ENCODE results near the gene PRKG1.

The PRKG1 gene

GRCh38 chr10:51532044-51532443 lies 457.8 kb downstream of the PRKG1 start:
- H3K27ac ChIP-seq (replicated peaks) = no peak overlapping the region
- no peak for DNase-seq (ENCODE audit: low read depth in 1 of 2, low spot score in 1 of 2)
- H3K4me3 ChIP-seq (replicated peaks; ENCODE audit: insufficient read depth, low read length) = no peak overlapping the region
- H3K27me3 ChIP-seq (ENCODE audit: insufficient read depth, poor library complexity, severe bottlenecking) = no peaks in the 10 kb centered on the region
- no peak for TF ChIP-seq GABPA (IDR thresholded peaks at IDR 0.05; ENCODE audit: low read depth)
- TF ChIP-seq, protein P1, sequence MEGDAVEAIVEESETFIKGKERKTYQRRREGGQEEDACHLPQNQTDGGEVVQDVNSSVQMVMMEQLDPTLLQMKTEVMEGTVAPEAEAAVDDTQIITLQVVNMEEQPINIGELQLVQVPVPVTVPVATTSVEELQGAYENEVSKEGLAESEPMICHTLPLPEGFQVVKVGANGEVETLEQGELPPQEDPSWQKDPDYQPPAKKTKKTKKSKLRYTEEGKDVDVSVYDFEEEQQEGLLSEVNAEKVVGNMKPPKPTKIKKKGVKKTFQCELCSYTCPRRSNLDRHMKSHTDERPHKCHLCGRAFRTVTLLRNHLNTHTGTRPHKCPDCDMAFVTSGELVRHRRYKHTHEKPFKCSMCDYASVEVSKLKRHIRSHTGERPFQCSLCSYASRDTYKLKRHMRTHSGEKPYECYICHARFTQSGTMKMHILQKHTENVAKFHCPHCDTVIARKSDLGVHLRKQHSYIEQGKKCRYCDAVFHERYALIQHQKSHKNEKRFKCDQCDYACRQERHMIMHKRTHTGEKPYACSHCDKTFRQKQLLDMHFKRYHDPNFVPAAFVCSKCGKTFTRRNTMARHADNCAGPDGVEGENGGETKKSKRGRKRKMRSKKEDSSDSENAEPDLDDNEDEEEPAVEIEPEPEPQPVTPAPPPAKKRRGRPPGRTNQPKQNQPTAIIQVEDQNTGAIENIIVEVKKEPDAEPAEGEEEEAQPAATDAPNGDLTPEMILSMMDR (IDR thresholded peaks at IDR 0.05; ENCODE audit: insufficient read depth, low read length) = no peak
- no peak for TF ChIP-seq SPI1 (IDR thresholded peaks at IDR 0.05; ENCODE audit: borderline replicate concordance, low read depth)
- TF ChIP-seq POLR2AphosphoS5 (IDR thresholded peaks at IDR 0.05; ENCODE audit: low read depth) = no peak
- TF ChIP-seq, protein P2, sequence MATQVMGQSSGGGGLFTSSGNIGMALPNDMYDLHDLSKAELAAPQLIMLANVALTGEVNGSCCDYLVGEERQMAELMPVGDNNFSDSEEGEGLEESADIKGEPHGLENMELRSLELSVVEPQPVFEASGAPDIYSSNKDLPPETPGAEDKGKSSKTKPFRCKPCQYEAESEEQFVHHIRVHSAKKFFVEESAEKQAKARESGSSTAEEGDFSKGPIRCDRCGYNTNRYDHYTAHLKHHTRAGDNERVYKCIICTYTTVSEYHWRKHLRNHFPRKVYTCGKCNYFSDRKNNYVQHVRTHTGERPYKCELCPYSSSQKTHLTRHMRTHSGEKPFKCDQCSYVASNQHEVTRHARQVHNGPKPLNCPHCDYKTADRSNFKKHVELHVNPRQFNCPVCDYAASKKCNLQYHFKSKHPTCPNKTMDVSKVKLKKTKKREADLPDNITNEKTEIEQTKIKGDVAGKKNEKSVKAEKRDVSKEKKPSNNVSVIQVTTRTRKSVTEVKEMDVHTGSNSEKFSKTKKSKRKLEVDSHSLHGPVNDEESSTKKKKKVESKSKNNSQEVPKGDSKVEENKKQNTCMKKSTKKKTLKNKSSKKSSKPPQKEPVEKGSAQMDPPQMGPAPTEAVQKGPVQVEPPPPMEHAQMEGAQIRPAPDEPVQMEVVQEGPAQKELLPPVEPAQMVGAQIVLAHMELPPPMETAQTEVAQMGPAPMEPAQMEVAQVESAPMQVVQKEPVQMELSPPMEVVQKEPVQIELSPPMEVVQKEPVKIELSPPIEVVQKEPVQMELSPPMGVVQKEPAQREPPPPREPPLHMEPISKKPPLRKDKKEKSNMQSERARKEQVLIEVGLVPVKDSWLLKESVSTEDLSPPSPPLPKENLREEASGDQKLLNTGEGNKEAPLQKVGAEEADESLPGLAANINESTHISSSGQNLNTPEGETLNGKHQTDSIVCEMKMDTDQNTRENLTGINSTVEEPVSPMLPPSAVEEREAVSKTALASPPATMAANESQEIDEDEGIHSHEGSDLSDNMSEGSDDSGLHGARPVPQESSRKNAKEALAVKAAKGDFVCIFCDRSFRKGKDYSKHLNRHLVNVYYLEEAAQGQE (IDR thresholded peaks at IDR 0.05; ENCODE audit: insufficient replicate concordance, low read depth) = no peak

- TF ChIP-seq SPI1 (IDR thresholded peaks at IDR 0.05; ENCODE audit: borderline replicate concordance, low read depth) (no peak), GABPA (IDR thresholded peaks at IDR 0.05; ENCODE audit: low read depth) (no peak), POLR2AphosphoS5 (IDR thresholded peaks at IDR 0.05; ENCODE audit: low read depth) (no peak)
- TF ChIP-seq, protein P1 (IDR thresholded peaks at IDR 0.05; ENCODE audit: insufficient read depth, low read length) = no peak
- TF ChIP-seq, protein P2 (IDR thresholded peaks at IDR 0.05; ENCODE audit: insufficient replicate concordance, low read depth) = no peak
- no peak for DNase-seq (ENCODE audit: low read depth in 1 of 2, low spot score in 1 of 2)
- H3K27ac ChIP-seq (replicated peaks) = no peak overlapping the region
- H3K4me3 ChIP-seq (replicated peaks; ENCODE audit: insufficient read depth, low read length) = no peak overlapping the region
- H3K27me3 ChIP-seq (ENCODE audit: insufficient read depth, poor library complexity, severe bottlenecking) = no peaks in the 10 kb centered on the region
Observed at GRCh38 chr10:51542853-51543252, 468.6 kb downstream of the PRKG1 start.

DNA sequence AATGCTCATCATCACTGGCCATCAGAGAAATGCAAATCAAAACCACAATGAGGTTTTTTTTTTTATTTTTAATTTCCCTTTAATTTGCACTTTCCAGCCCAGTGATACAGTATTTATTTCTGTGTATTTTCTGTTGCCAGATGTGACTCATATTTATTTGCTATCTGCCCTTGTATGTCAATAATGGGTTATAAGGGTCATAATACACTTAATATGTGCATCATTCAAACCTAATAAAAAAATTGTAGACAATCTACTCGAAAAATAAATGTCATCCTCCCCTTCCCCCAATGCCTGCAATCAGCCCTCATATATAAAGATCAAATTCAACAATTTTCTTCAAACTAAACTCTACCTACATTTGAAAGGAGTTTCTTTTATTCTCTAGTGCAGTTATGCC lies 470.6 kb downstream of the PRKG1 start:
- no peak overlapping the region for H3K27ac ChIP-seq (replicated peaks)
- H3K4me3 ChIP-seq (replicated peaks; ENCODE audit: insufficient read depth, low read length) = no peak overlapping the region
- TF ChIP-seq GABPA (IDR thresholded peaks at IDR 0.05; ENCODE audit: low read depth) = no peak
- no peaks in the 10 kb centered on the region for H3K27me3 ChIP-seq (ENCODE audit: insufficient read depth, poor library complexity, severe bottlenecking)
- DNase-seq (ENCODE audit: low read depth in 1 of 2, low spot score in 1 of 2) = no peak

- DNase-seq (ENCODE audit: low read depth in 1 of 2, low spot score in 1 of 2) = no peak
- TF ChIP-seq, protein P1 (IDR thresholded peaks at IDR 0.05; ENCODE audit: insufficient read depth, low read length) = no peak
- TF ChIP-seq, protein P2 (IDR thresholded peaks at IDR 0.05; ENCODE audit: insufficient replicate concordance, low read depth) = no peak
- TF ChIP-seq SPI1 (IDR thresholded peaks at IDR 0.05; ENCODE audit: borderline replicate concordance, low read depth) (no peak), GABPA (IDR thresholded peaks at IDR 0.05; ENCODE audit: low read depth) (no peak)
- H3K4me3 ChIP-seq (replicated peaks; ENCODE audit: insufficient read depth, low read length) = no peak overlapping the region
- no peaks in the 10 kb centered on the region for H3K27me3 ChIP-seq (ENCODE audit: insufficient read depth, poor library complexity, severe bottlenecking)
- H3K27ac ChIP-seq (replicated peaks) = no peak overlapping the region
Observed at GRCh38 chr10:51547941-51548340, 473.7 kb downstream of the PRKG1 start.

Data from HL-60 (cell line).